ENCODE data around the gene SEC61G. TPM values are rescaled to one million over a fixed set of nuclear protein-coding genes. Genes with fewer than 3 reads are reported as not detected.

The SEC61G gene
- total and polyA plus RNA-seq, 12 donors = 87.9 to 331 (median 160) TPM

- peaks cover 6% of the 10 kb centered on the region for H3K27me3 ChIP-seq
- WGBS, 4 donors = 19 to 21% (median 19%) methylated on average over 18 of the region's 18 CpGs
- intact Hi-C loops (cut with DNase I) = loop anchor here (2.0 kb wide), 1 partner anchor 481 kb away; no protein-coding TSS in a partner anchor
- no peaks in the 10 kb centered on the region for H3K36me3 ChIP-seq (replicated peaks in 1 of 2)
- H3K4me1 ChIP-seq (replicated peaks in 1 of 2) = peaks cover 0 to 8% of the 10 kb centered on the region in 2 donors
- peak; percentile 80 to 93 (median 87) for DNase-seq
- H3K9me3 ChIP-seq (replicated peaks in 1 of 3) = no peaks in the 10 kb centered on the region
- H3K4me3 ChIP-seq = peak overlapping the region in 1 of 4 donors; percentile 60
- no peak for TF ChIP-seq POLR2A (IDR thresholded peaks at IDR 0.05)
- peak; percentile 60 to 92 (median 88) for TF ChIP-seq CTCF (IDR thresholded peaks at IDR 0.05)
- H3K27ac ChIP-seq = no peak overlapping the region
These were observed 14.7 kb upstream of the SEC61G start for GRCh38 chr7:54773472-54774399.

GRCh38 chr7:54769203-54769602 lies 10.2 kb upstream of the SEC61G start:
- peaks cover 11% of the 10 kb centered on the region for H3K27me3 ChIP-seq
- no peaks in the 10 kb centered on the region for H3K9me3 ChIP-seq (replicated peaks in 1 of 3)
- H3K4me1 ChIP-seq (replicated peaks in 1 of 2) = peaks cover 0 to 8% of the 10 kb centered on the region in 2 donors
- 76 to 82% (median 79%) methylated on average over 2 of the region's 2 CpGs for WGBS, 4 donors
- no peaks in the 10 kb centered on the region for H3K36me3 ChIP-seq (replicated peaks in 1 of 2)
- TF ChIP-seq CTCF (IDR thresholded peaks at IDR 0.05) (no peak), POLR2A (IDR thresholded peaks at IDR 0.05) (no peak)
- intact Hi-C loops (cut with DNase I) = no loop called here
- no peak overlapping the region for H3K27ac ChIP-seq
- DNase-seq = no peak
- H3K4me3 ChIP-seq = no peak overlapping the region

- Histone ChIP-seq H3K9me3 (replicated peaks in 1 of 3) (no peaks in the 10 kb centered on the region), H3K4me1 (replicated peaks in 1 of 2) (peaks cover 4 to 5% of the 10 kb centered on the region in 2 donors), H3K27ac (no peak overlapping the region), H3K27me3 (peaks cover 11% of the 10 kb centered on the region), H3K36me3 (replicated peaks in 1 of 2) (no peaks in the 10 kb centered on the region), H3K4me3 (no peak overlapping the region)
- TF ChIP-seq CTCF (IDR thresholded peaks at IDR 0.05) (no peak), POLR2A (IDR thresholded peaks at IDR 0.05) (no peak)
- DNase-seq = no peak
- WGBS, 4 donors = 82 to 93% (median 90%) methylated on average over 7 to 9 of the region's 9 CpGs
- intact Hi-C loops (cut with DNase I) = no loop called here
These were observed 5.8 kb upstream of the SEC61G start for GRCh38 chr7:54764861-54765260.

- H3K27ac ChIP-seq = no peak overlapping the region
- H3K4me3 ChIP-seq = peak overlapping the region in 1 of 4 donors; percentile 88
- no peak for DNase-seq
- no peaks in the 10 kb centered on the region for H3K27me3 ChIP-seq
- H3K36me3 ChIP-seq (replicated peaks in 1 of 2) = peaks cover 0 to 28% of the 10 kb centered on the region in 2 donors
- 47 to 55% (median 50%) methylated on average over 6 of the region's 6 CpGs for WGBS, 4 donors
- intact Hi-C loops (cut with DNase I) = no loop called here
- H3K4me1 ChIP-seq (replicated peaks in 1 of 2) = peaks cover 21 to 54% of the 10 kb centered on the region in 2 donors
- TF ChIP-seq CTCF (IDR thresholded peaks at IDR 0.05) (no peak), POLR2A (IDR thresholded peaks at IDR 0.05) (no peak)
- H3K9me3 ChIP-seq (replicated peaks in 1 of 3) = no peaks in the 10 kb centered on the region
These were observed 1.3 kb downstream of the SEC61G start for GRCh38 chr7:54757711-54758110.

Data from adrenal gland (tissue), 12 donors.